ENCODE measurements around the gene SERINC5. TPM values are rescaled to one million over a fixed set of nuclear protein-coding genes. Genes with fewer than 3 reads are reported as not detected.
"Not testable (repeated sequence)": the region's sequence is repeated elsewhere in the genome, so short reads cannot be mapped to it uniquely, and the experiment has no call there.

The SERINC5 gene
- total RNA-seq, 2 experiments from 2014 or later: 28.1 to 36.0 TPM

GRCh38 chr5:80141147-80141671, 114.6 kb downstream of the SERINC5 start:
- peak overlapping the region; percentile 12 for H3K4me3 Mint-ChIP-seq
- peaks cover 80% of the 10 kb centered on the region for H3K4me1 Mint-ChIP-seq
- ChIA-PET CTCF (interaction anchor here (0.7 to 2.5 kb wide), 5 partner anchors 12 to 113 kb away, joined by 3 to 8 read pairs (median 4); no protein-coding TSS in a partner anchor), POLR2A (interaction anchor here (0.7 to 1.4 kb wide), 3 partner anchors 15 to 115 kb away, joined by 3 to 7 read pairs (median 5); partner anchors contain the start of gene SERINC5)
- H3K9me3 Mint-ChIP-seq (ENCODE audit: low read depth): no peaks in the 10 kb centered on the region
- no peak for DNase-seq
- H3K27me3 Mint-ChIP-seq: no peaks in the 10 kb centered on the region
- H3K27ac Mint-ChIP-seq: peak overlapping the region; percentile 94
- no peak for ATAC-seq
- intact Hi-C loops (cut with DNase I, micrococcal nuclease): loop anchor here (2.0 to 5.0 kb wide), 2 partner anchors 51 to 114 kb away; no protein-coding TSS in a partner anchor
- peaks cover 42% of the 10 kb centered on the region for H3K36me3 Mint-ChIP-seq (ENCODE audit: low read depth)

GRCh38 chr5:80140496-80140895, 115.4 kb downstream of the SERINC5 start:
- intact Hi-C loops (cut with DNase I, micrococcal nuclease): loop anchor here (1.0 to 5.0 kb wide), 3 partner anchors 14 to 114 kb away; no protein-coding TSS in a partner anchor
- Mint-ChIP-seq H3K27me3 (no peaks in the 10 kb centered on the region), H3K4me3 (peak overlapping the region; percentile 37), H3K9me3 (ENCODE audit: low read depth) (peaks cover 3% of the 10 kb centered on the region), H3K27ac (peak overlapping the region; percentile 94), H3K36me3 (ENCODE audit: low read depth) (peaks cover 42% of the 10 kb centered on the region), H3K4me1 (peaks cover 87% of the 10 kb centered on the region)
- ATAC-seq (peak; percentile 55), DNase-seq (peak; percentile 78)
- CTCF ChIA-PET: no interaction called here
- POLR2A ChIA-PET: interaction anchor here (0.6 to 1.2 kb wide), 3 partner anchors 14 to 116 kb away, joined by 3 read pairs; partner anchors contain the start of gene SERINC5

GRCh38 chr5:80139466-80139972, 116.3 kb downstream of the SERINC5 start:
- ATAC-seq (no peak), DNase-seq (no peak)
- Mint-ChIP-seq H3K36me3 (ENCODE audit: low read depth) (peaks cover 37% of the 10 kb centered on the region), H3K4me1 (peaks cover 95% of the 10 kb centered on the region), H3K27ac (peak overlapping the region; percentile 94), H3K4me3 (peak overlapping the region; percentile 37), H3K27me3 (no peaks in the 10 kb centered on the region), H3K9me3 (ENCODE audit: low read depth) (peaks cover 5% of the 10 kb centered on the region)
- ChIA-PET CTCF (interaction anchor here (0.7 to 1.8 kb wide), 5 partner anchors 8 to 56 kb away, joined by 3 to 13 read pairs (median 4); no protein-coding TSS in a partner anchor), POLR2A (interaction anchor here (0.6 to 1.3 kb wide), 6 partner anchors 13 to 104 kb away, joined by 3 to 5 read pairs (median 3); no protein-coding TSS in a partner anchor)
- intact Hi-C loops (cut with DNase I, micrococcal nuclease): no loop called here

GRCh38 chr5:80138486-80138885, 117.4 kb downstream of the SERINC5 start:
- ChIA-PET CTCF (interaction anchor here (1.2 to 1.8 kb wide), 3 partner anchors 9 to 55 kb away, joined by 3 to 13 read pairs (median 4); no protein-coding TSS in a partner anchor), POLR2A (no interaction called here)
- no peak for ATAC-seq
- Mint-ChIP-seq H3K27me3 (no peaks in the 10 kb centered on the region), H3K36me3 (ENCODE audit: low read depth) (peaks cover 27% of the 10 kb centered on the region), H3K27ac (no peak overlapping the region), H3K9me3 (ENCODE audit: low read depth) (peaks cover 5% of the 10 kb centered on the region), H3K4me3 (no peak overlapping the region), H3K4me1 (peaks cover 96% of the 10 kb centered on the region)
- DNase-seq: no peak
- intact Hi-C loops (cut with DNase I, micrococcal nuclease): no loop called here

- Mint-ChIP-seq H3K27ac (peak overlapping the region; percentile 94), H3K4me1 (peaks cover 95% of the 10 kb centered on the region), H3K36me3 (ENCODE audit: low read depth) (peaks cover 18% of the 10 kb centered on the region), H3K4me3 (peak overlapping the region; percentile 51)
- ATAC-seq; H3K9me3 Mint-ChIP-seq (ENCODE audit: low read depth); DNase-seq; H3K27me3 Mint-ChIP-seq: not testable (repeated sequence)
- POLR2A ChIA-PET: interaction anchor here (0.6 to 1.7 kb wide), 5 partner anchors 11 to 1050 kb away, joined by 3 to 10 read pairs (median 3); no protein-coding TSS in a partner anchor
- CTCF ChIA-PET: interaction anchor here (0.8 to 2.6 kb wide), 3 partner anchors 10 to 57 kb away, joined by 4 to 20 read pairs (median 8); no protein-coding TSS in a partner anchor
- intact Hi-C loops (cut with DNase I, micrococcal nuclease): loop anchor here in 1 of 2 experiments (1.0 kb wide), 1 partner anchor 10 kb away; no protein-coding TSS in a partner anchor
Observed at GRCh38 chr5:80136798-80137197, 119.0 kb downstream of the SERINC5 start.

- intact Hi-C loops (cut with DNase I, micrococcal nuclease): no loop called here
- H3K36me3 Mint-ChIP-seq (ENCODE audit: low read depth): peaks cover 20% of the 10 kb centered on the region
- no peak overlapping the region for H3K4me3 Mint-ChIP-seq
Observed at GRCh38 chr5:80134876-80135275, 121.0 kb downstream of the SERINC5 start.

GRCh38 chr5:80129146-80129545, 126.7 kb downstream of the SERINC5 start:
- Mint-ChIP-seq H3K4me3 (no peak overlapping the region), H3K4me1 (peaks cover 65% of the 10 kb centered on the region), H3K36me3 (ENCODE audit: low read depth) (peaks cover 14% of the 10 kb centered on the region), H3K9me3 (ENCODE audit: low read depth) (peaks cover 11% of the 10 kb centered on the region), H3K27ac (no peak overlapping the region), H3K27me3 (no peaks in the 10 kb centered on the region)
- CTCF ChIA-PET: interaction anchor here (0.8 to 0.9 kb wide), 2 partner anchors 20 to 126 kb away, joined by 3 to 4 read pairs; partner anchors contain the start of gene SERINC5
- ATAC-seq: no peak
- DNase-seq: no peak
- POLR2A ChIA-PET: no interaction called here
- intact Hi-C loops (cut with DNase I, micrococcal nuclease): loop anchor here in 1 of 2 experiments (5.0 kb wide), 3 partner anchors 37 to 167 kb away; no protein-coding TSS in a partner anchor

More at GRCh38 chr5:80134876-80135275, 121.0 kb downstream of the SERINC5 start:
- peak overlapping the region; percentile 94 for H3K27ac Mint-ChIP-seq
- ATAC-seq (no peak), DNase-seq (no peak)
- H3K9me3 Mint-ChIP-seq (ENCODE audit: low read depth): peaks cover 15% of the 10 kb centered on the region
- peaks cover 83% of the 10 kb centered on the region for H3K4me1 Mint-ChIP-seq
- ChIA-PET CTCF (interaction anchor here (1.7 to 2.6 kb wide), 2 partner anchors 43 to 119 kb away, joined by 6 to 8 read pairs; no protein-coding TSS in a partner anchor), POLR2A (interaction anchor here (1.7 kb wide), 1 partner anchor 9 kb away, joined by 6 read pairs; no protein-coding TSS in a partner anchor)
- no peaks in the 10 kb centered on the region for H3K27me3 Mint-ChIP-seq

GRCh38 chr5:80128141-80128540, 127.7 kb downstream of the SERINC5 start:
- Mint-ChIP-seq H3K4me1 (peaks cover 60% of the 10 kb centered on the region), H3K4me3 (no peak overlapping the region), H3K27me3 (no peaks in the 10 kb centered on the region), H3K9me3 (ENCODE audit: low read depth) (peaks cover 11% of the 10 kb centered on the region), H3K27ac (no peak overlapping the region), H3K36me3 (ENCODE audit: low read depth) (peaks cover 14% of the 10 kb centered on the region)
- CTCF ChIA-PET: interaction anchor here (3.2 kb wide), 1 partner anchor 8 kb away, joined by 20 read pairs; no protein-coding TSS in a partner anchor
- no peak for ATAC-seq
- intact Hi-C loops (cut with DNase I, micrococcal nuclease): loop anchor here in 1 of 2 experiments (5.0 kb wide), 3 partner anchors 36 to 166 kb away; no protein-coding TSS in a partner anchor
- DNase-seq: no peak
- POLR2A ChIA-PET: no interaction called here

- ChIA-PET CTCF (interaction anchor here (1.4 to 3.2 kb wide), 2 partner anchors 9 to 38 kb away, joined by 4 to 20 read pairs; no protein-coding TSS in a partner anchor), POLR2A (interaction anchor here (1.7 kb wide), 1 partner anchor 15 kb away, joined by 7 read pairs; no protein-coding TSS in a partner anchor)
- peaks cover 56% of the 10 kb centered on the region for H3K4me1 Mint-ChIP-seq
- H3K27me3 Mint-ChIP-seq: no peaks in the 10 kb centered on the region
- H3K4me3 Mint-ChIP-seq: no peak overlapping the region
- no peak for DNase-seq
- ATAC-seq: no peak
- peak overlapping the region; percentile 14 for H3K27ac Mint-ChIP-seq
- H3K36me3 Mint-ChIP-seq (ENCODE audit: low read depth): peaks cover 17% of the 10 kb centered on the region
- intact Hi-C loops (cut with DNase I, micrococcal nuclease): loop anchor here (2.0 to 5.0 kb wide), 6 partner anchors 35 to 165 kb away; no protein-coding TSS in a partner anchor
- peaks cover 11% of the 10 kb centered on the region for H3K9me3 Mint-ChIP-seq (ENCODE audit: low read depth)
Observed at GRCh38 chr5:80127116-80127552, 128.7 kb downstream of the SERINC5 start.

- intact Hi-C loops (cut with DNase I, micrococcal nuclease): loop anchor here (1.0 to 5.0 kb wide), 13 partner anchors 10 to 565 kb away; no protein-coding TSS in a partner anchor
Observed at GRCh38 chr5:80125962-80126480, 129.8 kb downstream of the SERINC5 start.

More at GRCh38 chr5:80125962-80126480, 129.8 kb downstream of the SERINC5 start:
- CTCF ChIA-PET: interaction anchor here (0.8 to 3.2 kb wide), 16 partner anchors 9 to 181 kb away, joined by 3 to 20 read pairs (median 4); partner anchors contain the start of gene SERINC5
- ATAC-seq (peak; percentile 92), DNase-seq (peak; percentile 33)
- no peaks in the 10 kb centered on the region for H3K27me3 Mint-ChIP-seq
- peaks cover 50% of the 10 kb centered on the region for H3K4me1 Mint-ChIP-seq
- peak overlapping the region; percentile 61 for H3K27ac Mint-ChIP-seq
- POLR2A ChIA-PET: interaction anchor here (0.5 to 1.7 kb wide), 11 partner anchors 10 to 131 kb away, joined by 3 to 7 read pairs (median 3); partner anchors contain the start of gene SERINC5
- H3K9me3 Mint-ChIP-seq (ENCODE audit: low read depth): peaks cover 7% of the 10 kb centered on the region
- peak overlapping the region; percentile 44 for H3K4me3 Mint-ChIP-seq
- peaks cover 15% of the 10 kb centered on the region for H3K36me3 Mint-ChIP-seq (ENCODE audit: low read depth)

Measured in activated CD4-positive, alpha-beta T cell treated with anti-CD3 and anti-CD28 coated beads for 36 hours (primary cell).